ENCODE results near the gene ARHGAP24.
"Not testable (repeated sequence)": the region's sequence is repeated elsewhere in the genome, so short reads cannot be mapped to it uniquely, and the experiment has no call there.

ARHGAP24 gene

GRCh38 chr4:85860066-85860740 is 385.3 kb downstream of the ARHGAP24 start:
- no peak for DNase-seq (ENCODE audit: low read depth in 2 of 2)

- DNase-seq (ENCODE audit: low read depth in 2 of 2) = no peak
Measured at GRCh38 chr4:85861064-85861765, 386.3 kb downstream of the ARHGAP24 start.

GRCh38 chr4:85862896-85863295 is 387.9 kb downstream of the ARHGAP24 start:
- DNase-seq (ENCODE audit: low read depth in 2 of 2) = no peak

- DNase-seq (ENCODE audit: low read depth in 2 of 2) = no peak
Measured at GRCh38 chr4:85864259-85865205, 389.6 kb downstream of the ARHGAP24 start.

GRCh38 chr4:85865256-85865655 is 390.3 kb downstream of the ARHGAP24 start:
- no peak for DNase-seq (ENCODE audit: low read depth in 2 of 2)

- no peak for DNase-seq (ENCODE audit: low read depth in 2 of 2)
Measured at GRCh38 chr4:85866508-85866907, 391.6 kb downstream of the ARHGAP24 start.

GRCh38 chr4:85867271-85867670 is 392.3 kb downstream of the ARHGAP24 start:
- no peak for DNase-seq (ENCODE audit: low read depth in 2 of 2)

GRCh38 chr4:85869181-85869580 is 394.2 kb downstream of the ARHGAP24 start:
- no peak for DNase-seq (ENCODE audit: low read depth in 2 of 2)

- no peak for DNase-seq (ENCODE audit: low read depth in 2 of 2)
Measured at GRCh38 chr4:85870298-85871083, 395.5 kb downstream of the ARHGAP24 start.

- DNase-seq (ENCODE audit: low read depth in 2 of 2) = no peak
Measured at GRCh38 chr4:85873566-85873965, 398.6 kb downstream of the ARHGAP24 start.

- no peak for DNase-seq (ENCODE audit: low read depth in 2 of 2)
Measured at GRCh38 chr4:85879518-85879917, 404.6 kb downstream of the ARHGAP24 start.

GRCh38 chr4:85883180-85883579 is 408.2 kb downstream of the ARHGAP24 start:
- DNase-seq (ENCODE audit: low read depth in 2 of 2) = no peak

GRCh38 chr4:85884251-85884650 is 409.3 kb downstream of the ARHGAP24 start:
- DNase-seq (ENCODE audit: low read depth in 2 of 2) = no peak

GRCh38 chr4:85886665-85887064 is 411.7 kb downstream of the ARHGAP24 start:
- DNase-seq (ENCODE audit: low read depth in 2 of 2) = no peak

- no peak for DNase-seq (ENCODE audit: low read depth in 2 of 2)
Measured at GRCh38 chr4:85889314-85889713, 414.4 kb downstream of the ARHGAP24 start.

- DNase-seq (ENCODE audit: low read depth in 2 of 2) = no peak
Measured at GRCh38 chr4:85895755-85896154, 420.8 kb downstream of the ARHGAP24 start.

- no peak for DNase-seq (ENCODE audit: low read depth in 2 of 2)
Measured at GRCh38 chr4:85898231-85898630, 423.3 kb downstream of the ARHGAP24 start.

GRCh38 chr4:85901500-85901899 is 426.6 kb downstream of the ARHGAP24 start:
- DNase-seq (ENCODE audit: low read depth in 2 of 2) = no peak

- not testable (repeated sequence) for DNase-seq (ENCODE audit: low read depth in 2 of 2)
Measured at GRCh38 chr4:85902647-85903046, 427.7 kb downstream of the ARHGAP24 start.

- no peak for DNase-seq (ENCODE audit: low read depth in 2 of 2)
Measured at GRCh38 chr4:85905761-85906160, 430.8 kb downstream of the ARHGAP24 start.

- DNase-seq (ENCODE audit: low read depth in 2 of 2) = no peak
Measured at GRCh38 chr4:85907001-85907400, 432.1 kb downstream of the ARHGAP24 start.

- DNase-seq (ENCODE audit: low read depth in 2 of 2) = no peak
Measured at GRCh38 chr4:85909851-85910250, 434.9 kb downstream of the ARHGAP24 start.
